MCF 10A (cell line): ENCODE data around the gene TEX11. TPM values are rescaled to one million over a fixed set of nuclear protein-coding genes. Genes with fewer than 3 reads are reported as not detected.
"Not testable (repeated sequence)": the region's sequence is repeated elsewhere in the genome, so short reads cannot be mapped to it uniquely, and the experiment has no call there.

Experiments
- BruUV-seq: library from RNA; stranded (reverse); fragments of 400-500 nt; replicated peaks from 2 replicates; lab custom pipeline; 2021; lab: Mats Ljungman, UMichigan
- CTCF ChIA-PET: fragments of 300-600 bp; sonication (Branson Sonifier 250); formaldehyde crosslinking; extraction: SDS; loops from one replicate; lab custom pipeline; 2021; ENCODE audit warnings: antibody characterized with exemption, inconsistent platforms; lab: Yijun Ruan, JAX
- POLR2A ChIA-PET: fragments of 300-600, 350-650 bp; sonication (Branson Sonifier 250); formaldehyde crosslinking; extraction: SDS; loops from one replicate; lab custom pipeline; 2020; ENCODE audit warnings: antibody characterized with exemption, inconsistent platforms; lab: Yijun Ruan, JAX
- DNase-seq: peaks from one replicate; pipeline ENCODE4 v3.0.0-alpha.2; 2018; ENCODE audit not compliant: unreplicated experiment
- H3K27ac Mint-ChIP-seq: one replicate; pipeline ENCODE4 v1.8.0; 2022; ENCODE audit warnings: mild to moderate bottlenecking, low read depth, mixed read lengths; ENCODE audit not compliant: unreplicated experiment
- H3K27me3 Mint-ChIP-seq: one replicate; pipeline ENCODE4 v1.8.0; 2022; ENCODE audit warnings: mixed read lengths; ENCODE audit not compliant: insufficient read depth, unreplicated experiment
- H3K36me3 Mint-ChIP-seq: one replicate; pipeline ENCODE4 v1.8.0; 2022; ENCODE audit warnings: mild to moderate bottlenecking, moderate library complexity, mixed read lengths; ENCODE audit not compliant: insufficient read depth, unreplicated experiment
- H3K4me1 Mint-ChIP-seq: one replicate; pipeline ENCODE4 v1.8.0; 2022; ENCODE audit warnings: mixed read lengths; ENCODE audit not compliant: insufficient read depth, unreplicated experiment
- H3K4me3 Mint-ChIP-seq: one replicate; pipeline ENCODE4 v1.8.0; 2022; ENCODE audit warnings: mild to moderate bottlenecking, moderate library complexity, mixed read lengths; ENCODE audit not compliant: unreplicated experiment
- H3K9me3 Mint-ChIP-seq: one replicate; pipeline ENCODE4 v1.8.0; 2022; ENCODE audit warnings: mixed read lengths; ENCODE audit not compliant: unreplicated experiment
- intact Hi-C: fragments of 100-400 bp; cut with micrococcal nuclease; formaldehyde crosslinking; loops from 2 replicates; pipeline ENCODE4 v1.14.1; 2022
- total RNA-seq: library from RNA; stranded (reverse); gene quantifications from 2 replicates; pipeline ENCODE4 v1.2.3, GENCODE V29; 2022
- TF ChIP-seq, protein P1 (sequence below): fragments of 200-600 bp; IDR thresholded peaks from one replicate; pipeline ENCODE4 v1.8.0; 2022; ENCODE audit warnings: antibody characterized with exemption, mild to moderate bottlenecking; ENCODE audit not compliant: unreplicated experiment

The TEX11 gene
- total RNA-seq, 1 experiment from 2014 or later = not detected

DNA sequence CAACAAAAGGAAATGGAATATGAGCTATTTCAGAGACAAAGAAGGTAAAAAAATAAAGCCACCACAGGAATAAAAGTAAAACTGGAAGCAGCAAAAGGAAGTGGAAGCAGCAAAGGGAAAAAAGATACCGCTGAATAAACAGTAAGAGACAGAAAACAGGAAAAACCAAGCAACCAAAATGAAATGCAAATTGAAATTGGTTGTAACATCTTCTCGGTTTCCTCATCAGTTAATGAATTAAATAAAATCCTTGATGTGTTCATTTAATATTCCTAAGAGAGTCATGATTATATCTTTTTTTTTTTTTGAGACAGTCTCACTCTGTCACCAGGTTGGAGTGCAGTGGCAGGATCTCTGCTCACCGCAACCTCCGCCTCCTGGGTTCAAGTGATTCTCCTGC is 331.1 kb downstream of the TEX11 start:
- ChIA-PET POLR2A (no interaction called here), CTCF (interaction anchor here (0.6 kb wide), 1 partner anchor 1163 kb away, joined by 3 read pairs; no protein-coding TSS in a partner anchor)
- Mint-ChIP-seq H3K36me3 (no peaks in the 10 kb centered on the region), H3K27me3 (no peaks in the 10 kb centered on the region), H3K4me3 (no peak overlapping the region), H3K27ac (no peak overlapping the region), H3K9me3 (peaks cover 10% of the 10 kb centered on the region), H3K4me1 (no peaks in the 10 kb centered on the region)
- TF ChIP-seq, protein P1, sequence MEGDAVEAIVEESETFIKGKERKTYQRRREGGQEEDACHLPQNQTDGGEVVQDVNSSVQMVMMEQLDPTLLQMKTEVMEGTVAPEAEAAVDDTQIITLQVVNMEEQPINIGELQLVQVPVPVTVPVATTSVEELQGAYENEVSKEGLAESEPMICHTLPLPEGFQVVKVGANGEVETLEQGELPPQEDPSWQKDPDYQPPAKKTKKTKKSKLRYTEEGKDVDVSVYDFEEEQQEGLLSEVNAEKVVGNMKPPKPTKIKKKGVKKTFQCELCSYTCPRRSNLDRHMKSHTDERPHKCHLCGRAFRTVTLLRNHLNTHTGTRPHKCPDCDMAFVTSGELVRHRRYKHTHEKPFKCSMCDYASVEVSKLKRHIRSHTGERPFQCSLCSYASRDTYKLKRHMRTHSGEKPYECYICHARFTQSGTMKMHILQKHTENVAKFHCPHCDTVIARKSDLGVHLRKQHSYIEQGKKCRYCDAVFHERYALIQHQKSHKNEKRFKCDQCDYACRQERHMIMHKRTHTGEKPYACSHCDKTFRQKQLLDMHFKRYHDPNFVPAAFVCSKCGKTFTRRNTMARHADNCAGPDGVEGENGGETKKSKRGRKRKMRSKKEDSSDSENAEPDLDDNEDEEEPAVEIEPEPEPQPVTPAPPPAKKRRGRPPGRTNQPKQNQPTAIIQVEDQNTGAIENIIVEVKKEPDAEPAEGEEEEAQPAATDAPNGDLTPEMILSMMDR = no peak
- no peak for DNase-seq
- intact Hi-C loops = no loop called here
- BruUV-seq = no TSS peak

DNA sequence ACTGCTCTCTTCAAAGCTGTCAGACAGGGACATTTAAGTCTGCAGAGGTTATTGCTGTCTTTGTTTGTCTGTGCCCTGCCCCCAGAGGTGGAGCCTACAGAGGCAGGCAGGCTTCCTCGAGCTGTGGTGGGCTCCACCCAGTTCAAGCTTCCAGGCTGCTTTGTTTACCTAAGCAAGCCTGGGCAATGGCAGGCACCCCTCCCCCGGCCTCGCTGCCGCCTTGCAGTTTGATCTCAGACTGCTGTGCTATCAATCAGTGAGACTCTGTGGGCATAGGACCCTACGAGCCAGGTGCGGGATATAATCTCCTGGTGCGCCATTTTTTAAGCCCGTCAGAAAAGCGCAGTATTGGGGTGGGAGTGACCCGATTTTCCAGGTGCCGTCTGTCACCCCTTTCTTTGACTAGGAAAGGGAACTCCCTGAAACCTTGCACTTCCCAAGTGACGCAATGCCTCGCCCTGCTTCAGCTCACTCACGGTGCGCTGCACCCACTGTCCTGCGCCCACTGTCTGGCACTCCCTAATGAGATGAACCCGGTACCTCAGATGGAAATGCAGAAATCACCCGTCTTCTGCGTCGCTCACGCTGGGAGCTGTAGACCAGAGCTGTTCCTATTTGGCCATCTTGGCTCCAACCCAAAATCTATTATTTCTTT is 338.5 kb downstream of the TEX11 start:
- H3K36me3 Mint-ChIP-seq, H3K9me3 Mint-ChIP-seq, CTCF ChIA-PET, DNase-seq, BruUV-seq, H3K4me1 Mint-ChIP-seq, H3K27ac Mint-ChIP-seq, intact Hi-C loops, H3K4me3 Mint-ChIP-seq: not testable (repeated sequence)
- POLR2A ChIA-PET = interaction anchor here (1.1 kb wide), 1 partner anchor 114 kb away, joined by 3 read pairs; no protein-coding TSS in a partner anchor
- H3K27me3 Mint-ChIP-seq = peaks cover 11% of the 10 kb centered on the region

DNA sequence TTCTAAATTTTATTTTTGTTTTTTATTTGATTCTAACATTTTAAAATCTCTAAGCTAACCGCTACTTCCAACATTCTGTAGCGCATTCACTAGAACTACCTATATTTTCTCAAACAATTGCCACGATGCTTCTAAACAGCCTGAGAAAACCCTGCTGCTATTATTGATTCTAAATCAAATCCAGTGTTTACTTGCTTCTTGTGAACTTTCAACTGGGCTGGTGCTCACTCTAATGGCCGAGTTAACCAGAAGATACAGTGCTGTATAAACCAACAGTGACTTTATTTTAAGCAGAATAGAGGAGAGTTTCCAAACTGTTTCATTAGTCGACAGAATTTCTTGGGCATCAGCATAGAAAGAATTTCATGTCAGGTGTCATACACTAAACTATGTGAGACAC is 353.6 kb downstream of the TEX11 start:
- TF ChIP-seq, protein P1 = no peak
- intact Hi-C loops = loop anchor here (1.0 kb wide), 2 partner anchors 101 to 109 kb away; no protein-coding TSS in a partner anchor
- Mint-ChIP-seq H3K27me3 (peaks cover 35% of the 10 kb centered on the region), H3K9me3 (no peaks in the 10 kb centered on the region), H3K4me3 (no peak overlapping the region), H3K4me1 (peaks cover 6% of the 10 kb centered on the region), H3K27ac (no peak overlapping the region), H3K36me3 (no peaks in the 10 kb centered on the region)
- no peak for DNase-seq
- ChIA-PET POLR2A (interaction anchor here (1.1 kb wide), 1 partner anchor 76 kb away, joined by 3 read pairs; no protein-coding TSS in a partner anchor), CTCF (interaction anchor here (0.6 to 2.0 kb wide), 7 partner anchors 38 to 267 kb away, joined by 3 to 9 read pairs (median 3); no protein-coding TSS in a partner anchor)
- BruUV-seq = no TSS peak

DNA sequence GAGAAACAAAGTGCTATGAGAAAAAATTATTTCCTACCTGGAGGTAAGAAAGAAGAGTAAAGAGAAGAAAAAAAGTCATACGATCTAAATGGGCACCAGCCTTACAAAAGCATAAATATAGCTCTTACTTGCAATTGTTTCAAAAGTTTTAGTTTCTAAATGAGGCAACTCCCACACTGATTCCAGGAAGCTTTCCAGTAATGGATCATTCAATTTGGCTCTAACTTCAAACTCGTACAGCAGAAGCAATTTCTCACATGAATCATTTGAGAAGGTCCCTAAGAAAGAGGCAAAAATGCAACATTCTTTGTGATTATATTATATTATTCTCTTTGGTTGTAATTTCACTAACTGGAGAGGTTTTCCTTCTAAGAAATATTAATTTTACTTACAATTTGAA is 354.0 kb downstream of the TEX11 start:
- BruUV-seq = no TSS peak
- H3K9me3 Mint-ChIP-seq = no peaks in the 10 kb centered on the region
- ChIA-PET POLR2A (interaction anchor here (0.6 to 1.1 kb wide), 2 partner anchors 75 to 937 kb away, joined by 3 read pairs; no protein-coding TSS in a partner anchor), CTCF (interaction anchor here (0.6 to 2.0 kb wide), 10 partner anchors 31 to 267 kb away, joined by 3 to 9 read pairs (median 4); no protein-coding TSS in a partner anchor)
- TF ChIP-seq, protein P1 = no peak
- DNase-seq = no peak
- peaks cover 39% of the 10 kb centered on the region for H3K27me3 Mint-ChIP-seq
- no peak overlapping the region for H3K4me3 Mint-ChIP-seq
- no peak overlapping the region for H3K27ac Mint-ChIP-seq
- intact Hi-C loops = loop anchor here (1.0 kb wide), 2 partner anchors 100 to 110 kb away; no protein-coding TSS in a partner anchor
- H3K36me3 Mint-ChIP-seq = no peaks in the 10 kb centered on the region
- H3K4me1 Mint-ChIP-seq = peaks cover 6% of the 10 kb centered on the region
